Left lung (tissue), 10 donors: Measurements from ENCODE around the gene HINFP. TPM values are rescaled to one million over a fixed set of nuclear protein-coding genes. Genes with fewer than 3 reads are reported as not detected.

Source experiments
- ATAC-seq: fragments of 200-7000 bp; cut with Tn5 transposase; one replicate; pipeline ENCODE4 v1.9.1; 2020; ENCODE audit warnings: moderate library complexity
- DNase-seq, 4 donors: peaks; one replicate each; pipeline ENCODE4 v3.0.0-alpha.2; 2013 to 2020
- H3K27ac ChIP-seq, 2 donors: fragments of 200-600 bp; sonication (generic) in 1 of 2; one replicate each; pipeline versions ENCODE4 v1.5.0 to v1.8.0; 2020 to 2021
- H3K27me3 ChIP-seq, 2 donors: fragments of 200-600 bp; sonication (generic) in 1 of 2; one replicate each; pipeline versions ENCODE4 v1.5.0 to v1.8.0; 2020 to 2021
- H3K36me3 ChIP-seq, 2 donors: fragments of 200-600 bp; sonication (generic) in 1 of 2; one replicate each; pipeline versions ENCODE4 v1.5.0 to v1.8.0; 2020 to 2021
- H3K4me1 ChIP-seq, 2 donors: fragments of 200-600 bp; one replicate each; pipeline ENCODE4 v1.8.0; 2021
- H3K4me3 ChIP-seq, 2 donors: fragments of 200-600 bp; sonication (generic) in 1 of 2; one replicate each; pipeline versions ENCODE4 v1.5.0 to v1.8.0; 2020 to 2021; ENCODE audit warnings: mild to moderate bottlenecking in 1 of 2
- H3K9me3 ChIP-seq, 2 donors: fragments of 200-600 bp; sonication (generic) in 1 of 2; one replicate each; pipeline versions ENCODE4 v1.5.0 to v1.8.0; 2020 to 2021
- CTCF ChIP-seq, 2 donors: fragments of 200-600 bp; sonication (generic) in 1 of 2; IDR thresholded peaks; one replicate each; pipeline versions ENCODE4 v1.5.0 to v1.8.0; 2021; ENCODE audit warnings: antibody characterized with exemption in 2 of 2
- intact Hi-C, 2 donors: fragments of 100-400 bp; cut with DNase I; formaldehyde crosslinking; loops; one replicate each; pipeline versions ENCODE4 v1.11.2 to v1.14.2; 2022
- polyA plus RNA-seq, 6 donors: library from polyadenylated mRNA; unstranded; fragments of 120-200 nt; gene quantifications; one replicate each; pipeline ENCODE4 v1.2.1, GENCODE V29; 2013; ENCODE audit not compliant: insufficient read length in 6 of 6
- total RNA-seq, 2 donors: library from RNA; stranded (reverse); fragmentation: NEBNext Ultra II Directional; extraction: Animal tissue kit (Norgen Biotek cat#: 25700); gene quantifications; one replicate each; pipeline ENCODE4 v1.2.1, GENCODE V29; 2021
- donor health status: DM: no; HTN: yes; CAD: no.
- donor health status: DM: no; HTN: no; CAD: no.

The HINFP gene
- total and polyA plus RNA-seq, 8 donors = 21.6 to 41.7 (median 38.4) TPM

- Histone ChIP-seq H3K27me3 (peaks cover 8 to 49% of the 10 kb centered on the region in 2 donors), H3K27ac (no peak overlapping the region), H3K4me3 (no peak overlapping the region), H3K4me1 (peaks cover 10 to 22% of the 10 kb centered on the region in 2 donors), H3K9me3 (no peaks in the 10 kb centered on the region), H3K36me3 (no peaks in the 10 kb centered on the region)
- peak; percentile 88 for ATAC-seq
- intact Hi-C loops = no loop called here
- TF ChIP-seq CTCF (IDR thresholded peaks at IDR 0.05) = peak; percentile 61 to 71
- DNase-seq = peak in 1 of 4 donors; percentile 59
These were observed 23.6 kb downstream of the HINFP start for GRCh38 chr11:119144825-119145486.

- peaks cover 11 to 55% of the 10 kb centered on the region in 2 donors for H3K27me3 ChIP-seq
- ATAC-seq = no peak
- TF ChIP-seq CTCF (IDR thresholded peaks at IDR 0.05) = no peak
These were observed 24.2 kb downstream of the HINFP start for GRCh38 chr11:119145551-119145950.

DNA sequence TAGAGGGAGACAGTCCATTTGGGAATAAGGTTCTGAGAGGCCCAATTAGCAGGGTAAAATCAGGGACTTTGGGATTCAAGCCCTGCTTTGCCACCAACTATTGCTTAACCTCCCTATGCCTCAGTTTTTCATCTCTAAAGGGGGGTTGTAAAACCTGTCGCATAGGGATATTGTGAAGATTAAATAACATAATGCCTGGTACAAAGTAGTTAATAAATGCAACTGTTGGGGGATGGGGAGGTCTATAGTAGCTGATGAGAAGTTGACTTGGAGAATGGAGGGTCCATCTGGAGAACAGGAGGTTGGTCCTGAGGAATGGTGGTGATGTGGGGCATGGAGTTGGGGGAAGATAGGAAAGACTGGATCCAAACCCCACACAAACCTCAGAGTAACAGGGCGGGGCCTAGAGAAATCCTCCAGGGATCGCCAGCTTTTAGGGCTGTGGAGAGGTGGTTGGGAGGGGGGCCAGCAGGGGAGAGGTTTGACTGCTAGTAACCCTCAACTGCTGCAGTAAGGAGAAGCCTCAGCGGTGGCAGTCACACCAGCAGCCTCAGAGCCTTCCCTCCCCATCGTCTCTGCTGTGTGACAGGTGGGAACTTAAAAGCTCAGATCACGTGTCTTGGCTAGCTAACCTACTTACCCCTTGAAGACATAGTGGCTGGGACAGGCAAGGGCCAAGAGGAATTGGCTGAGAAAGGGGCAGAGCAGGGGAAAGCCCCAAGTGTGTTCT is 26.4 kb downstream of the HINFP start:
- H3K27ac ChIP-seq = no peak overlapping the region
- H3K9me3 ChIP-seq = no peaks in the 10 kb centered on the region
- DNase-seq (no peak), ATAC-seq (no peak)
- H3K4me3 ChIP-seq = no peak overlapping the region
- H3K4me1 ChIP-seq = peaks cover 10 to 22% of the 10 kb centered on the region in 2 donors
- TF ChIP-seq CTCF (IDR thresholded peaks at IDR 0.05) = no peak
- H3K27me3 ChIP-seq = peaks cover 11 to 74% of the 10 kb centered on the region in 2 donors
- intact Hi-C loops = no loop called here
- H3K36me3 ChIP-seq = no peaks in the 10 kb centered on the region

More at GRCh38 chr11:119145551-119145950, 24.2 kb downstream of the HINFP start:
- no peak for DNase-seq
- intact Hi-C loops = no loop called here
- Histone ChIP-seq H3K9me3 (no peaks in the 10 kb centered on the region), H3K36me3 (no peaks in the 10 kb centered on the region), H3K4me3 (no peak overlapping the region), H3K4me1 (peaks cover 10 to 22% of the 10 kb centered on the region in 2 donors), H3K27ac (no peak overlapping the region)

DNA sequence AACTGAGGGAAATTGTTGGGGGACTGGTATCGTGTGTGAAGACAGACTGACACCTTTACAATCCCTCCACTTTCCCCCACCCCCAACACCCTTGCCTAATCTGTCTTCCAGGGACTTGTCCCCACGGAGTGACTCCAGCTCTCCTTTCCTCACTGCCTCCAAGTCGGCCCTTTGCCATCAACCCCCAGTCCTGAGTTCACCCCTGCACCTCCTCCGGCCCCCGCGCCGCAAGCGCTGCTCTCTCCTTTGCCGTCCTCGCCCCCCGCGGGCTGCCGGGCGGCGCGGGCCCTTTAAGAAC is 27.3 kb downstream of the HINFP start:
- no peak for ATAC-seq
- Histone ChIP-seq H3K9me3 (no peaks in the 10 kb centered on the region), H3K4me3 (peak overlapping the region; percentile 46 to 53), H3K27me3 (peaks cover 11 to 76% of the 10 kb centered on the region in 2 donors), H3K4me1 (peaks cover 10 to 22% of the 10 kb centered on the region in 2 donors), H3K36me3 (no peaks in the 10 kb centered on the region), H3K27ac (no peak overlapping the region)
- intact Hi-C loops = no loop called here
- DNase-seq = peak in 1 of 4 donors; percentile 11
- no peak for TF ChIP-seq CTCF (IDR thresholded peaks at IDR 0.05)

DNA sequence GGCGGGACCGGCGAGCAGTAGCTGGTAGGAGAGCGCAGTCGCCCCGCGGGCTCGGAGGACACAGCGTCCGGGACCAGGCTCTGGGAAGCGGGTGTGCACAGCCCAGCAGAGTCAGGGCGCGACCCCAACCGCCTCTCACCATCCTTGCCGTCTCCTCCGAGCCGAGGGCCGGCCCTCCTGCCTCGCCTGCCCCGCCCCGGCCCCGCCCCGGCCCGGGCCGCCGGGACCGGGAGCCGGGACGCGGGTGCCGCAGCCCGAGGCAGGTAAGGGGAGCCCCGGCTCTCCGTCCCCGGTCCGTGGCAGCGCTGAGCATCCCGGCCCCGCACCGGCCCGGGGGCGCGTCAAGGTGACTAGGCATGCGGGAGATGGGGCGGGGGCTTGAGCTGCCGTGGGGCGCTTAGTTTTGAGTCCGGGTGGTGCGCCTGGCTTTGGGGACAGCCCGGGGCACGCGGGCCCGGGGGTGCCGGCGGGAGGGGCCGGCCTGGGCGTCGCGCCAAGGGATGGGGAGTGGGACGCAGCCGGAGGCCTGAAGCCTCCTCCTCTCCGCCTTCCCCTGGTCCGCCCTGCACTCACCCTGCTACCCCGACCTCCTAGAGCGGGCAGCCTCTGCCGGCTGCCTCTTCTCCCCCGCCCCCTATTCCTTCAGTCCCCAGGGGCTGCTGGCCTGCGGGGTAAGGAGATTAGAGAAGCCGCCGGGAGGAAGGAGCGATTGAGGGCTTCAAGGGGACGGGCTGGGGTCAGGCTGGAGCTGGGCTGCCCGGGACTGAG is 27.8 kb downstream of the HINFP start, which contains the start of gene ABCG4:
TSS of gene ABCG4 (plus strand) at position 35 of the 768 bp plus-strand sequence. CDS start 914 bp downstream, outside the sequence.
- ATAC-seq = peak; percentile 62

More for the DNA sequence above, 27.8 kb downstream of the HINFP start, which contains the start of gene ABCG4:
- no peaks in the 10 kb centered on the region for H3K36me3 ChIP-seq
- H3K27ac ChIP-seq = no peak within 1 kb of the TSS
- peak within 1 kb of the TSS; percentile 46 to 53 for H3K4me3 ChIP-seq
- H3K4me1 ChIP-seq = peaks cover 10 to 22% of the 10 kb centered on the region in 2 donors
- intact Hi-C loops = no loop called here
- no peaks in the 10 kb centered on the region for H3K9me3 ChIP-seq
- peak in 2 of 4 donors; percentile 43 to 85 for DNase-seq
- TF ChIP-seq CTCF (IDR thresholded peaks at IDR 0.05) = no peak
- peaks cover 11 to 76% of the 10 kb centered on the region in 2 donors for H3K27me3 ChIP-seq
